DMS79 (cell line): Measurements from ENCODE around the gene TMEM191C.
"Not testable (repeated sequence)": the region's sequence is repeated elsewhere in the genome, so short reads cannot be mapped to it uniquely, and the experiment has no call there.

Experiments
- DNase-seq: peaks from one replicate; lab custom pipeline; 2025; lab: John Stamatoyannopoulos, UW

The TMEM191C gene

DNA sequence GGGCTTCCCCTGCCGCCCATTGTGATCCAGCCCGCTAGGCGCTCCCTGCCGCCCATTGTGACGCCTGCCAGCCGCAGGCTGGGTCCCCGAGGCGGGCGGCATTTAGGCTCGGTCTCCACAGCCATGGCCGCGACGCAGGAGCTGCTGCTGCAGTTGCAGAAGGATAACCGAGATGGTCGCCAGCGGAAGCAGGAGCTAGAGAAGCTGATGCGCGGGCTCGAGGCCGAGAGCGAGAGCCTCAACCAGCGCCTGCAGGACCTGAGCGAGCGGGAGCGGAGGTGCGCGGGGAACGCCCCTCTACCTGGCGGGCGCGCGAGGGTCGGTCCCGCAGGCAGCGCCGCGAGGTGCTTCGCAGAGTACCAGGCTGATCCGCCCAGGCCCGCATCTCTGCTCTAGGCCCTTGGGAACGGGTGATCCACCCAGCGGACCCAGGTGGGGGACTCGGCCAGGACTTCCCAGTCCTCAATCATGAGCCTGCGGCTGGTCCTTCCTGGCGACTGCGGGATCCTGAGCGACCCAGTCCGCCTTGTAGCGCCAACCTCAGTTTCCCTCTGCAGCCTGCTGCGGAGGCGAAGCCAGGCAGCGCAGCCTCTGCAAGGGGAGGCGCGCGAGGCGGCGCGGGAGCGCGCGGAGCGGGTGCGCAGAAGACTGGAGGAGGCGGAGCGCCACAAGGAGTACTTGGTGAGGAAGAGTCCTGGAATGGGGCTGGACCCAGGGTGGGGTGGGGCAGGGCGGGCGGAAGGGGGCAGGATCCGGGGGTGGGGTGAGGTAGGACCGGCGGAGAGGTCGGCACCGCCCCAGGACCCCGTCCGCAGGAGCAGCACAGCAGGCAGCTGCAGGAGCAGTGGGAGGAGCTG is at the start of gene TMEM191C:
TSS of gene TMEM191C (plus strand) at position 51 of the 857 bp plus-strand sequence. CDS start at position 124, 73 bp downstream.
- DNase-seq: not testable (repeated sequence)

DNA sequence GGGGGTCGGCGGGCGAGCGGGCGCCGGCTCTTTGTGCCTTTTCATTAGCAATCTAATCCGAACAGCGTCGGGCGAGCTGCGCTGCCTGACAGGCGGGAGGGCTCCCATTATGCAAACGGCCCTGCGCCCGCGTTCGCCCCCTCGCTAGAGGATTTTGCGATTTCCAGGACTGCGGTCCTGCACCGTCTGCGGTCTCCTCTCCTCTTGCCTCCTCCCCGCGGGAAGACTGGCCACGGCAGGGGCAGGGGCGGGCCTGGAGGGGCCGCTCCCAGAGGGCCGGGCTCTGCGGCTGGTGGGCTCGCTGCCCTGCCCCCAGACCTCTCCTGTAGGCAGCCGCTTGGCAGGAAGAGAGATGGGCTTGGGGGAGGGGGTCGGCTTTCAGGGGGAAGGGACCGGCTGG is 49.3 kb upstream of the TMEM191C start:
- DNase-seq: not testable (repeated sequence)

DNA sequence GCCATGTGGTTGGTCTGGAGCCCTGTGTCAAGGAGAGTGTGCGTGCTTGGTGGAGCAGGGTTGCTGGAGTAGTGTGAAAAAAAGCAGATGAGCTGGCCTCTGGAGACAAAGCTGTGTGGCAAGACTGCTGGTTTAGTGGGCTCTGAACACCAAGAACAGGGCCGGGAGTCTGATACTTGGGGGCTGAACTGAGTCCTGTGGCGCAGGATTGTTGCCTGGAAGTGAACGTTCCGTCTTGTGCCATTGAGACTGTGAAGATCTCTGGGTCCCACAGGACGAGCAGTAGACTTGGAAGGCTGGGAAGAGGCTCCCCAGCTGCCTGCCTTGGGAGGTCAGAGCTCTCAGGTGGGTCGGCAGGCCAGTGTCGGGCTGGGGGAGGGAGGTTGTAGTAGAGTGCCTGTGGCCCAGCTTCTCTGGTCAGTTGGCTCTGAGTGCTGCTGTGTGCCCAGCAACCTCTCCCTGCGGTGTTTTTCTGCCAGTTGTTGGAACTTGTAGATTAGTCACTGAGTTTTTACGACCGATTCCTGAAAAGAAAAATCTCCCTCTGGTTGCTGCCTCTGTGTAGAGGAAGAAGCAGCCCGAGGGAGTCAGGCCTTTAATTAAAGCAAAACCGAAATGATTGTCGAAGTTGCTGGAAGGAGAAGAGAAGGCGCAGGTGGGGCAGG is 48.1 kb upstream of the TMEM191C start:
- not testable (repeated sequence) for DNase-seq

GRCh38 chr22:21420180-21420763 is 46.9 kb upstream of the TMEM191C start:
- not testable (repeated sequence) for DNase-seq

DNA sequence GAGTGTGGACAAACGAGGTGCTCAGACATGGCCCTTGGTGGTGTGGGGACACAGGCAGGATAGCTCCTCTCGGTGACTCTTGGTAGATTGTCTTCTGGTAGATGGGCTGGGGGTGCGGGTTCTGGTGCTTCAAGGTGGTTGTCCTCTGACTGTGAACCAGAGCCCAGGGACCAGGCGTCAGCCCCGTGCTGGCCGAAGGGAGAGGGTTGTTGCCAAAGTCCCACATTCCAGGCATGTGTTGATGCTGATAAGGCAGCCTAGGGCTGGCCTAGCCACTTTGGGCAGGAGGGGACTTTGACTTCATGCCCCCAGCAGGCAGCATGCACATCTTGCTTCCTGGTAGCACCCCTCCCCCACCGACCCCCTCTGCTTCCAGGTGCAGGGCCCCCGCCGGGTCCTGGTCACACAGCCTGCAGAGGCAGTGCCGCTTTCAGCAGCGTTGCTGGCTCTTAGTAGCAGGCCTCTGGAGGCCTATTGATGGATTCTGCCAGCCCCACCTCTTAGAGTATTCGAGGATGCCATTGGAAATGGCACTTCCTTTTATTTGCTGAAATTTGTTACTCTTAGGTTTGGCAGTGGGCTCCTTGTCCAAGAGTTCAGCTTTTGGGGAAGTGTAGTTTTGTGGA is 43.0 kb upstream of the TMEM191C start:
- DNase-seq: not testable (repeated sequence)

- DNase-seq: not testable (repeated sequence)
These were observed 32.6 kb upstream of the TMEM191C start for GRCh38 chr22:21434378-21435233.

- not testable (repeated sequence) for DNase-seq
These were observed 31.0 kb upstream of the TMEM191C start for GRCh38 chr22:21435998-21436810.

- DNase-seq: not testable (repeated sequence)
These were observed 29.2 kb upstream of the TMEM191C start for GRCh38 chr22:21438013-21438412.

DNA sequence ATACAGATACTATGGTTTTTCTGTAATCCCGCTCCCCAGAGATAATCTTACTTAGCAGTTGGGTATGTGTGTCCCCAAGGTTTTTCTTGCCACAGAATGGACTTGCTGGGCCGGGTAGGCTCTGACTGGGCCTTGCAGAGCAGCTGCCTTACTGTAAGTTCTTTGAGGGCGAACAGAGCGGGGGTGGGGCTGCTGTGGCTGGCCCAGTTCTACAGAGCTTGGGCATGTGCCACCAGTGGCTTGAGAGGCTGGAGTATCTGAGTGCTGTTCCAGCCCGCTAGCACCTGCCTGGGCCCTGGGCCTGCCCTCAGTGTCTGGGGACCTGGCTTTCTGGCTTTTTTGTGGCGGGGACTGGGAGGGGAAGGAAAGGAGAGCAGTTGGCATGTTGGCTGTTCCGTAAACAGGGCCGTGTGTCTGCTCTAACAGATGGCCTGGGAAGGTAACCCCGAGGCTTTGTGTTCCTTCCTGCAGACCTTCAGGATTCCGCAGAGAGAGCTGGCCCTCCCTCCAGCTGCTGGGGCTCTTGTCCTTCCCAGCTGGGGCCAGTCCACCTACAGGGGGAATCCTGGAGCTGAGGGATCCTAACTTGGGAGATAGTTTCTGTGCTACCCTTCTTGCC is 27.1 kb upstream of the TMEM191C start:
- not testable (repeated sequence) for DNase-seq

DNA sequence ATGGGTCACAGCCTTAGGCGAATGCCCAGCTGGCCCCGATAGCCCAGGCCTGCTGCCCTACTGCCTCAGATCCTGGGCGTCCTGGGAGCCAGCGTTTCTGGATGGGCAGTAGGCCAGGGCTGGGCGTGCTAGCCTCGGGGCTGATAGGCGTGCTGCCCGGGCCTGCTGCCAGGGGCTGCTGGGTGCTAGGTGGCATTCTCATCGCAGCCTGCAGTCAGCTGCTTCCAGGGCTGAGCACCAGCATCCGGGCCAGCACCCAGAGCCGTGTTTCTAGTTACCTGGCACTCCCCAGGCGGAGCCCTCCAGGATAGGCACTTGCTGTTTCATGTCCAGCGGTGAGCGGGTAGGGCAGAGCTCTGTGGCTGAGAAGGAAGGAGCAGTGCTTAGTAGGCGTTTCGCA is 26.5 kb upstream of the TMEM191C start:
- not testable (repeated sequence) for DNase-seq

DNA sequence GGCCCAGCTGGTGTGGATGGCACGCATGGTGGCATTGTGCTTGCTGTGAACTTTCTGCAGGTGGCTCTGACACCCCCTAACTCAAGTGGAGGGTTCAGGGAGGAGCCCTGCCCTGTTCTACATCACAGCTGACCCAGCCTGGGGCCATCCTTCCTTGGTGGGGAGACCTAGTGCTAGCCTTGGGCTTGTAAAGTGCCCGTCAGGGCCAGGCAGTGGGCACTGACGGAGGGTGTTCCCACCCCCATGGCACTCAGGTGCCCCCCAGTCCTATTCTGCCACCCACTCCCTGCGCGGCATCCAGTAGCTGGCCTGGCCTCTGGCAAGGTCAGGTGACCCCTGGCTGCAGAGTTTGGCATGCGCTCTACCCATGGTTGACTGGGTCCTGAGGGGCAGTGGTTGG is 26.0 kb upstream of the TMEM191C start:
- DNase-seq: not testable (repeated sequence)

GRCh38 chr22:21442123-21442522 is 25.1 kb upstream of the TMEM191C start:
- not testable (repeated sequence) for DNase-seq

GRCh38 chr22:21442646-21443045 is 24.5 kb upstream of the TMEM191C start:
- DNase-seq: not testable (repeated sequence)

GRCh38 chr22:21443057-21443734 is 24.0 kb upstream of the TMEM191C start:
- DNase-seq: no peak

DNA sequence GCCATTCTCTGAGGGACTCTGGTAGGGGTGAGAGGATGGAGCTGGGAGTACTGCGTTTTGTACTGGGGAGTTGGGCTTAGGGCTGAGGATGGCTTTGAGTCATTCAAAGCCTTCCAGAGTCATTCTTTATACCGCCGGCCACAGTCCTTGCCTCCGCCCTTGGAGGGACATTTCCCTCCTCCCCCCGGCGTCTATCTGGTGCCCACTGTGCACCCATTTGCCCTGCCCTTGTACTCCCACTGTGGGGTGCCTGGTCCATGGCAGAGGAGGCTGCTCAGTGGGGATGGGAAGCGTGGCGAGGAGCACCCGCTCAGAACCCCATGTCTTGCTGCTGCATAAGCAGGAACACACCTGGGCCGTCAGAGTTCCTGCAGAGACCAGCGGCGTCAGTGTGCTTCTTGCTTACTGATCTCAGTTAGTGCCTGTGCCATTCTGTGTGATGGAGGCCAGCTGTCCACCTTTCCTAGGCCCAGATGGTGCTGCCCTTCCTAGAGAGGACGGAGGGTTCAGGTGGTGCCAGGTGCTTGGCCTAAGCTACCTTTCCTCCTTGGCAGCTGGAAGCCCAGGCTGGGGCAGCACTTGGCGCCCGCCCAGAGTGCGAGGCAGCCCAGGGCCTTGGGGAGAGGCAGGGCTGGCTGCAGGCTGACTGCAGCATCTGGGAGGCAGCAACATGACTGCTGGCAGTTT is 23.3 kb upstream of the TMEM191C start:
- no peak for DNase-seq

- DNase-seq: no peak
These were observed 22.3 kb upstream of the TMEM191C start for GRCh38 chr22:21444701-21445436.

GRCh38 chr22:21445437-21446127 is 21.6 kb upstream of the TMEM191C start:
- DNase-seq: no peak
